ENCODE data around the gene AHCYL2.
"Not testable (repeated sequence)": the region's sequence is repeated elsewhere in the genome, so short reads cannot be mapped to it uniquely, and the experiment has no call there.

Gene AHCYL2

DNA sequence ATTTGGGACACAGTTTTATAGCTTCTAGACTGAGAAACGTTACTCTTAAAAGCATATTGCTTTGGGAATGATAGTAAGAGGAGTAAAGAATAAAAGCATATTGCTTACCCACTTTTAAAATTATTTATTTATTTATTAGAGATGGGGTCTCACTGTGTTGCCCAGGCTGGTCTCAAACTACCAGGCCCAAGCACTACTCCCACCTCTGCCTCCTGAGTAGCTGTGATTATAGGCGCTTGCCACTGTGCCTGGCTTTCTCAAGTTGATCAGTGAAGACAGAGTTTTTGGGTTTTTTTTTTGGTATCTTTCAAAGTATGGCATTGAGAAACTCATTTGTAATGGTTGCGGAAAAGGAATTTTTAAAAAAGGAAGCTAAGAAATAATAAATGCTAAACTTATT lies 68.0 kb downstream of the AHCYL2 start:
- no peak for DNase-seq (ENCODE audit: low spot score)

DNA sequence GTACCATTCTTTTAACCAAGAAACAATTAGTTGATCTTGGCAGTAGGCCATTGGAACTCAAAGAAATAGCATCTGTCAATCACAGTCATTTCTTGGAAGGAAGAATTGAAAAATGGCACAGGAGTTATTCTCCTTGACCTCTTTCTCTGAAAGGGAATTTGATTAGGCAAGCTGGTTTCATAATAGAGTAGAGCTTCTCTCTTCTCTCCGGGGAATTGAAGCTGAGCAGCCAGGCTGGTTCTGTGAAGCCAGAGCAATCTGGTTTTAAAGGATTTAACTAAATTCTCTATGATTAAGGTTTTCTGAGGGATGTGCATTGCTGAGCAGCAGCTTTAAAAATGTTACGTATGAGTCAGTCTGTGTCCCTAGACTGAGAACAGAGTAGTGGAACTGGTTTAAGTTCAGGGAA lies 70.2 kb downstream of the AHCYL2 start:
- no peak for DNase-seq (ENCODE audit: low spot score)

DNA sequence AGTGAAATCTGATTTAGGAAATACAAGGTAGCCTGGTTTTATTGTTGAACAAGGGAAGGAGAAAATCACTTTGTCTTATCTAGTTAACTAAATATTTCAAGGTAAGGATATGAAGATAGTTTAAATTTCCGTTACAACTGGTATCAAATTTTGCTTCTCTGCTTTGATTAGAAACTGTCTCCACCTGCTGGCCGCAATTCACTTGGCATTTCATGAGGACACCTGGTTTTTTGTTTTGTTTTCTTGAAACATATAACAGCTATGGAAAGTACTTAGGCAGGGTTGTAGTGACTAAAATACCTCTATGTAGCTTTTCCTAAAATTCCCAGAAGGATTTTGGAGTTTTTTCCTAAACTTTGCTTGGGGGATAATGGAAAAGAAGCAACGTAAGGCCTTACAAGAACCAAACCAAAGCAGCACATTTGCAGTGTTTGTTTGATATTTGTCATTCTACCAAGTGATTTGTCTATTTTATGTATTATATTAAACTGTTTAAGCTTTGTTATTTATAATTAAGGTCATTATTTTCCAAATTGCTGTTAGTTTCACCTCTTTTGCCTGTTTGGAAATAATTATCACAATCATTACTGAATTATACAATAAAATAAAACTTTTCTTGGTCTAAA lies 73.6 kb downstream of the AHCYL2 start:
- peak; percentile 33 for DNase-seq (ENCODE audit: low spot score)

DNA sequence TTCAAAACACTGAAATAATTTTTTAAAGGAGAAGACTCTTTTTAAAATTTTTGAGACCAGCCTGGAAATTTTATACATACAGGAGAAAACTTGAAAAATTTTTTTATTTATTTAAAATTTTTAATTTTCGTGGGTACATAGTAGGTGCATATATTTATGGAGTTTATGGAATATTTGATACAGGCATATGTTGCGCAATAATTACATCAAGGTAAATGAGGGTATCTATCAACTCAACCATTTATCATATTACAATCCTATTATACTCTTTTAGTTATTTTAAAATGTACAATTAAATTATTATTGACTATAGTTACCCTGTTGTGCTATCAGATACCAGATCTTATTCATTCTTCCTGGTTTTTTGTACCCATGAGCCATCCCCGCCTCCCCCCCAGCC lies 75.1 kb downstream of the AHCYL2 start:
- DNase-seq (ENCODE audit: low spot score), result no peak

DNA sequence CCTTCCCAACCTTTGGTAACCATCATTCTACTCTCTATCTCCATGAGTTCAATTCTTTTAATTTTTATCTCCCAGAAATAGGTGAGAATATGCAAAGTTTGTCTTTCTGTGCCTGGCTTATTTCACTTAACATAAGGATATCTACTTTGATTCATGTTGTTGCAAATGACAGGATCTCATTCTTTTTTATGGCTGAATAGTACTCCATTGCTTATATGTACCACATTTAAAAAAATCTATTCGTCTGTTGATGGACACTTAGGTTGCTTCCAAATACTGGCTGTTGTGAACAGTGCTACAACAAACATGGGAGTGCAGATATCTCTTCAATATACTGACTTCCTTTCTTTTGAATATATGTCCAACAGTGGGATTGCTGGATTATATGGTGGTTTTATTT lies 75.5 kb downstream of the AHCYL2 start:
- not testable (repeated sequence) for DNase-seq (ENCODE audit: low spot score)

DNA sequence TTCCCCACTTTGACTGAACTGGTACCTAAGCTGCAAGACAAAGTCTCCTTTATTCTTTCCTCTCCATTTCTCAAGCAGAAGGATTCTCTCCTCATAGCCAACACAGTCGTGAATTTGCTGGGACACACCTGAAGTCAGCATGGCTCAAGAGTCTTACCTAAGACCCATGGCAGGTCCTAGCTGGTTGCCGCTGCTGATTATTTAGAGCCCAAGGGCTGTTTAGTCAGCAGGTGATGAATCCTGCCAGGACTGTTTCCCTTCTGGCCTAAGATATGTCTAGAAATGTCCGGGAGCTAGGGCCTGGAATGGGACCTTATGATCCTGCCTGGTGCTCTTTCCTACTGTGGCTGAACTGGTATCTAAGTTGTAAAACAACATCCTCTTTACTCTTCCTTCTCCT lies 82.8 kb downstream of the AHCYL2 start:
- DNase-seq (ENCODE audit: low spot score), result no peak

DNA sequence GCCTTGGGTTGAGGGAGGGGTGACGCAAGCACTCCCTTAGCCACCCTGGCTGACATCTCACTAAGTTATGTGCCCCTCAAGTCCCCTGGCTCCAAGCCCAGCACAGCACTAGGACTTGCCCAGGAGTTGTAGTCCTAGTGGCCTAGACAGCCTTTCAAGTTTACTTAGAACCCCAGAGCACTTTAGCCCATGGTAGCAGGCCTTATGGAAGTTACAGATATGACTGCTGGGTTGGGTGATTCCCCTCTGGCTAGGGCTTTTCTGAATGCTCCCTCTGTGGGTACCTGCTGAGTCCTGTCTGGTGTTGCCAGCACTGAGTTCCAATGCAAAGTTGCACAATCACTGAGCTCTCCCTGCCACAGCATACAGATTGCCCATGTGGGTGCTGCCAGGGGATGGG lies 83.2 kb downstream of the AHCYL2 start:
- DNase-seq (ENCODE audit: low spot score), result no peak

DNA sequence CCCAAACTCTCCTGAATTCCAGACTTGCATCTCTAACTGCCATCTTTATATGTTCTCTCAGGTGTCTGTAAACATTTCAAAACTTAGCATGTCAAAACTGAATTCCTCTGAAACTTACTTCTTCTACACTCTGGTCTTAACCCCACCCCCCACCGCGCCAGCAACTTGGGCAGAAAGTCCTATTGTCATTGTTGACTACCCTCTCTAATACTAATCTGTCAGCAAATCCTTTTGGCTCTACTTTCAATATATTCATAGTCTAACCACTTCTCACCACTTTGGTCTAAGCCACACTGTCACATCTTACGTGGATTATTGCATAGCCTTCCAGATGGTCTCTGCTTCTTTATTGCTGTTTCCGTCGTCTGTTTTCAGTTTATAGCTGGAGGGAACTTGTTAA lies 86.6 kb downstream of the AHCYL2 start:
- DNase-seq (ENCODE audit: low spot score), result no peak

DNA sequence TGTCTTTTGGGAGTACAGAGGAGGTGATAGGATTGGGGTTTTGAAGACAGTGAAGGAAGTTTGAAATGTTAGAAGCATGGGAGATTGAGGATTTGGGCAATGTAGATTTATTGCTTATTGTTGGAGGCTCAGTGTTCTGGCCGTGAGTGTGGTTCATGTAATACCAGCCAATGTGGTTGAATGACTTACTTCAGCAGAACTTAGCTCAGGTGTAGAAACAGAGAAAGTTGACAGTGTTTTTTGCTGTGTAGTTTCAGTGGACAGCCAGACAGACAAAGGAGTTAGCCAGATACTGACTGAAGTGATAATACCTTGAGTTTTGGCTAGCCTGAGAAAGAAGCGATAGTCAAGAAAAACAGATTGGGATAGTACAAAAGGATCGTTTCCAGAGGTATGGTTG lies 88.5 kb downstream of the AHCYL2 start:
- DNase-seq (ENCODE audit: low spot score), result no peak

DNA sequence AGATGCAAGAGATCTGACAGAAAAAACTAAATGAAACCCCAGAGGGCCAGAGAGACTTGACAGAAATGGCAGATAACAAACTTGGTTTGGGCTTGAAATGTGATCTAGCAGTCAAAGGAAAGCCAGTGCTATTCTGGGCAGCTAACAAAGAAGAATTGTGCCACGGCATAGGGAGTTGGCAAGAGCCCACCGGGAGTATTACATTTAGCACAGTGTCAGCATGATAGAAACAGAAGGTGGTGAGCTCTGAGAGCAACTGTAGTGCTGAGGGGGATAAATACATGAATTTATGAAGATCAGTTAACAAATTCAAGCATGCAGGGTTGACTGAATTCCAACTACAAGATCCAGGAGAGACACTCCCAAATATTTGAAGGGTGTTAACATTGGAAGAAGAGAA lies 91.1 kb downstream of the AHCYL2 start:
- no peak for DNase-seq (ENCODE audit: low spot score)

DNA sequence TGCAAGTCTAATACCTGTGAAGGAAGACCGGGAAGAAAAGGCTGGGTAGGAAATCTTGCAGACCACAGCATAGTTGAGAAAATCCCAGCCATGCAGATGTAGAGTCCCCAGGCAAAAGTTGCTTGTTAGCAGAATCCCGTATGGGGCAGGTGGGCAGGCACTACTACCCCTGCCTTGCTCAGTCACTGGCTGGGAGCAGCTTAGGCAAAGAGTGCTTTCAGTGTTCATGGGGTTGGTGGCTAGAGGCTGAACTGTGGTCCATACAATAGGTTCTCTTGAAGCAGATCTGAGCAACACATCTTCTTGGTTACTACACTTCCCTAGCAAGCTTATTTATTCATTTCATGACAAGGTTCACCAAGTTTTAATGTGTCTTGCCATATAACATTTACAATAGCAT lies 92.6 kb downstream of the AHCYL2 start:
- no peak for DNase-seq (ENCODE audit: low spot score)

DNA sequence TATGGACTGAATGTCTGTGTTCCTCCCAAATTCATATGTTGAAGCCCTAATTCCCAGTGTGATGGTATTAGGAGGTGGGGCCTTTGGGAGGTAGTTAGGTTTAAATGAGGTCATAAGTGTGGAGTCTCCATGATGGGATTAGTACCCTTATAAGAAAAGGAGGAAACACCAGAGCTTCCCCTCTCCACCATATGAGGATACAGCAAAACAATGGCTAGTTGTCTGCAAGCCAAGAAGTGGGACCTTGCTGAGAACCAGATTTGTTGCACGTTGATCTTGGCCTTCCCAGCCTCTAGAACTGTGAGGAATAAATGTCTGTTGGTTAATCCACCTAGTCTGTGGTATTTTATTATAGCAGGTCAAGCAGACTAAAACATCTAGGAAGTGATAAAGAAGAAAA lies 102.2 kb downstream of the AHCYL2 start:
- DNase-seq (ENCODE audit: low spot score), result no peak

DNA sequence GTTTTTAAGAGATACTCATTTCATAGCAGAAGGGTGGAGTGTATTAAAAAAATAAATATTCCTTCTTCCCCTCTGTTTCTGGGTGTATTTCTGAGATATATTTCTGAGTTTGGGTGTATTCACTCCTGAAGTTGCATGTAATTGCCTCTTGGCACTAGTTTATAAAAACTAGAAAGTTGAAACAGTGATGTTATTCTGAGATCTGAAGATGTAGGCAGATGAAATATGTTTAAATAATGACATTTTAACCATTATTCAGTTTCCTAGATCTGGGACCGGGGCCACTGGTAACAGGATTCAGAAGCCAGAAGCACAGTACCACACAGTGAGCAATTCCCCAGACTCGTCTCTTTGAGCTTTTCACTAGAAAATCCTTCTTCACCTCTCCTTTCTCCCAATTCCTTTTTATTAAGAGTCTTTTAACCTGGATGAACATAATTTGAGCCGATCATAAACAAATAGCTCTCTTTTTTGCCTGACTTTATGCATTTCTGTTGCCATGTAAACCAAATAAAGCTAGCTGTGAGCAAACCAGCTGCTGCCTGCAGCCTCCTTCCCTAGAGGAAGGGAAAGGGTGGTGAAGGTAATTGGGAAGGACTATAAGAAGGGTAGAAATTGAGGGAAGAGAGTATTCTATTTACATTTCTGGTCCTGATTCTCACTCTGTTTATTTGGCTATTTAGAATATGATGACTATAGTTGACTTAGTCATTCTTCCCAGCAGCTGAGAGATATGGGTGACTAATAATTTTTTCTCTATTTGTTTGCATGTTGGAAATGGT lies 107.6 kb downstream of the AHCYL2 start:
- DNase-seq (ENCODE audit: low spot score), result no peak

DNA sequence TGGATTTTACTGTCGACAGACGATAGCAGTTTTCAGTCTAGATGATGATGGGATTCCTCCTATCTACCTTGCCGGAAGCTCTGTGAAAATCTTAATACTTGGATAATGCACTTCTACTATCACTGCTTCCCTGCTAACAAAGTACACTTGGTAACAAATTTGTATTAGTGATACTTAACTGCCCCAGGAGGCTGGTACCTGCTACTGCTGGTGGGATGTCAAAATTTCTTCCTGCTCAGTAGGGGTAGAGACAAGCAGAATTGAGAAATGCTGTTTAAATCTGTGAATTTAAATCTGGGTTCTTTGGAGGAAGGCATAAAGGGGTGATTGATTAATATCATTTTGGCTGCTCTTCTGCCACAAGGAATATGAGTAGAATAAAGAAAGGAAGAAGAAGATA lies 109.6 kb downstream of the AHCYL2 start:
- DNase-seq (ENCODE audit: low spot score), result peak; percentile 9

DNA sequence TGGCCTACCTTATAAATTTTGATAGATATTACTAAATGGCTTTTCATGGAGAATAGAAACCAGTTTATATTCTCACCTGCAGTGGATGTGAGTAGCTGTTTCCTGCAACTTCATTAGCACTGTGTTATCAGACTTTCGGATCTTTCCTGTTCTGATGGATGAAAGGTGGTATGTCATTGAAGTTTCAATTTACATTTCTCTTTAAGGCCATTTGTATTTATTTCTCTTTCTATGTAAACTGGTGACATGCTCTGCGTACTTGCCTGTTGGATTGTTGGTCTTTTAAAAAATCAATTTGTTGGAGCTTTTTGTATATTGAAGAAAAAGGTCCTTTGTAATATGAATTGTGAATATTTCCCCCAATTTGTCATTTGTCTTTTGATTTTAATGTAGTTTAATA lies 113.6 kb downstream of the AHCYL2 start:
- DNase-seq (ENCODE audit: low spot score), result no peak

DNA sequence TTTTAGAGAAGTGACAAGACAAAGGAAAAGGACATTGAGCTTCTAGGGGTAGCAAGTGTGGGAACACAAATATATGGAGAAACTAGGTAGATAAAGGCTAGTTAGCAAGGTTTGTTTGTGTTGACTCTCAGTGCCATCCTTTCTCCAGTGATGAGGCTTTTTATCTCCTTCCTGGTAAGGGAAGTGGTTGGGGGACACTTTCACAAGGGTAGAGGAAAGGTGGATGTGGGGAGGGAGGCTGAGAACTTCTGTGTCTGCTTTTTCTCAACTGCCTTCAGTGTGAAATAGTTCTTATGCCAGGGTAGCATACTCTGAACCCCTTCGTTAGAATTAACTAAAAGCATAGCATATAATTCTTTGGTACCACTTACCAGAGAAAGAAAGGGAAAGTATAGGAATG lies 116.4 kb downstream of the AHCYL2 start:
- DNase-seq (ENCODE audit: low spot score), result no peak

DNA sequence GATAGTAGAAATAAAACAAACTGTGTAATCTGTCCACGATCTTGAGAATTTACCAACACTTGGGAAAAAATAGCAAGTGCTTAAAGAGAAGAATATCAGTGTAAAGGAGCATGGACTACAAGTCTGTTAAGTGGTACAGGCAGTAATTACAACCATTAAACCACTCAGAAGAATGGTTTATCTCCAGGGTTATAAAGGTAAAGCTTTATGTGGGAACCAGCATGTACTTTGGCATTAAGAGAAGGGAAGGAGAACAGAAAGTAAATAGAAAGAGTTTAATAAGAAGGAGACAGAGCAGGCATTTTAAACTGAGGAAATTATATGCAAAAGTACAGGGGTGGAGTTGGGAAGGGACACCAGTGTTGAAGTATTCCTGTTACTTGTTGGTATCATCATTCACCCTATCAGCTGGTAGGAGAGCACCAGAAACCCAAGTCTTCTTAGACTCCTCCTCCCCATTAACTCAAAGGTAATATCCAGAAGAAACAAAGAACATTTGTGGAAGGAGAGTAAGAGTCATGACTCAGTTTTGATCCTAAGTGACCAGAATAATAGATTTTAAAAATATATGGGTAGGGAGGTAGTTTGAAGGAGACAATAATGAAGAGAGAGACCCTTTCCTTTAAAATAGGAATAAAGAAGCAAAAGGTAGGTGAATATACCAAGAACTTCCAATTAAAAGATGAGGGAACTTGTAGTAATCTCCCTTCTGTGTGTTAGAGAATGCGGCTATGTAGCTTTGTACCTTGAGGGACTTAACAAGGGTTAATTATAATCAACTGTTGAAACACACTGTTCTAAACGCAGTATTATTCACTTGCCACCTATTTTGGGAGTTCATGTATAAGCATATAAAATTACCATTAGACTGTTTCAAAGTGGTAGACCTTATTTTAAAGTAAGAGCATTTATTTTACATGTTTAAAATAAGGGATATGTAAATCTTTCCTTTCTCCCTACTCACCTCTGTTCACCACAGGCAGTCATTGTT lies 117.3 kb downstream of the AHCYL2 start:
- DNase-seq (ENCODE audit: low spot score), result no peak

DNA sequence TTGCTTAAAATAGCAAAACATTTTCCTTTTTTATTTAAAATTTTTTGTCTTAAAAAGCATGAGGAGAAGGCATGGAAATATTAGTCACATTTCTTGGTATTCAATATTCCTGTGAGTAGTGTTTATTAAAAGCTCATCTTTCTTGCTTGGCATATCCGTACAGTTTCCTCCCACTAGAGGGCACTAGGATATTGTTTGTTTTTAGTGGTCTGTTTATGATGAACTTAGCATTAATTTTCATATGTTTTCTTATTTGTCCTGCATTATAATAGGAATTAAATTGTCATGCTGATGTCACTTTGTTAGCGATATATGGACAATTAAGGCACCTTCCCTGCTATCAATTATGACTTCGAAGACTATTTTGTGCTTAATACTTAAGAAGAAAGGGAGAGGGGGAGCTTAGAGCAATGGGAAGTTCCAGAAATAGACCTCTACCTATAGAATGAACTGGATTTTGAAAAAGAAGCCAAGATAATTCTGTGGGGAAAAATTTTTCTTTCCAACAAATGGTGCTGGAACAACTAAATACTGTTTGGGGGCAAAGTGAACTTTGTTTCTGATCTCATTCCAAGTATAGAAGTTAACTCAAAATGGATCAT lies 118.4 kb downstream of the AHCYL2 start:
- DNase-seq (ENCODE audit: low spot score), result peak; percentile 38

DNA sequence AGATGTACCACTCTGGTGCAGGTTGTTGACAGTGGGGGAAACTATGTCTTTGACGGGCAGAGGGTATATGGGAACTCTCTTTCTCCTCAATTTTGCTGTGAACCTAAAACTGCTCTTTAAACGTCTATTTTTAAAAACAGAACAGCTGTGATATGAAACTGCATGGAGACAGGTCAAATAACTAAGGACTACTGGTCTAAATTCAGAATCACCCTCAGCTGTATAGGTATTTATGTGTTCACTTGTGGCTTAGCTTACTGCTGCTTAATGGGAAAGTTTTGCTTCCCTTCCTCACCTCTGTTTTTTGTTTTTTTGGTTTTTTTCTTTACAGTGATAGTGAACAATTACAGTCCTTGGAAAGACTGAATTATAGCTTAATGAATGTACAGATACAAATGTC lies 122.5 kb downstream of the AHCYL2 start:
- no peak for DNase-seq (ENCODE audit: low spot score)

DNA sequence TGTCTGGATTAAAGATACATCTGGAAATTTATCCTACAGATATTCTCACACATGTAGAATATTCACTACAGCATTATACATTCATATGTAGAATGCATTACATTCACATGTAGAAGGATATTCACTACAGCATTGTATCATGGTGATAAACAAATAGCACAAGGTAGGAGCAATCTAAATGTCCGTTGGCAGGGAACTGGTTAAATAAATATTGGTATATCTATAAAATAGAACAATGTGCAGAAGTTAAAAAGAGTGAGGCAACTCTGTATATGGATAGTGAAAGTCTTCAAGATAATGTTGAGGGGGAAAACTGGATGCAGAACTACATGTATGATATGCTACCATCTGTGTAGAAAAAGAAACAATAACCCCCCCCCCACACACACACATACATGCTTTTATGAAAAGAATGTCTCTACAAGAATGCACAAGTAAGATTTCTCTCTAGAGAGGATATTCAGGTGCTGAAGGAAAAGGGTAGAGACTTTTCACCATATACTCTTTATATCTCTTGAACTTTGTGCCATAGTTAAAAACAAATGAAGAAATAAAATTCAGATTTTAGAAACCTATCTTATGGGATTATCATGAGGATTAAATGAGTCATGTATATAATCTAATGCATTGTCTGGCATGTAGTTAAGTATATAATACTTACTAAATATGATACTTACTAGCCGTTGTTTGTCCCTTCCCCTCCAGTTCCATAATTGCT lies 123.4 kb downstream of the AHCYL2 start:
- no peak for DNase-seq (ENCODE audit: low spot score)

DNA sequence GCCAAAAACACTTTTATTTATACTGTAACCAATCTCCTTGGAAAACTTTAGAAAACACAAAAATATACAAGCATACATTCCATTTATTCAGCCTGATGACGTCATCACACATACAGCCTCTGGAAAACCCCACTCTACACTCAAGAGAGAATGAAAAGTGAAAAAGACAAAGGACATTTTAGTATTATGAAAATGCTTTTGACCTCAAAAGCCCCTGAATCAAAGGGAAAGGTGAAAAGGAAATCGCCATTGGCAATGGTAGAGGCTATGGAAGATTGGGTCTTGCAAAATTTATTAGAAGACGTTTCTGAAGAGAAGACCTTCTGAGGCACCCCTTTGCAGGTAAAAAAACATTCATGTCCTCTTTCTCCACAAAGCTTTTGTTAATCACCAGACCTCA lies 126.5 kb downstream of the AHCYL2 start:
- DNase-seq (ENCODE audit: low spot score), result no peak

DNA sequence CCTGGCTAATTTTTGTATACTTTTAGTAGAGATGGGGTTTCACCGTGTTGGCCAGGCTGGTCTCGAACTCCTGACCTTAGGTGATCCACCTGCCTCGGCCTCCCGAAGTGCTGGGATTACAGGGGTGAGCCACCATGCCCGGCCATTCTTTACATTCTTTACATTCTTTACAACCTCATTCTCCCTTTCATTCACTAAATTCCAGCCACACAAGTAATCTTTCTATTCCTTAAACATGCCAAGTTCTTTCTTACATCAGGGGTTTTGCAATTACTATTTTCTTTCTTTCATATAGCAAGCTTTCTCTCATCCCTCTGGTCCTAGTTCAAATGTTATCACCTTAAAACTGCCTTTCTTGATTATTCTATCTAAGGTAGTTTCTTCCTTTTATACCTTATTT lies 128.3 kb downstream of the AHCYL2 start:
- DNase-seq (ENCODE audit: low spot score), result not testable (repeated sequence)

Data from HuH-7 (cell line).